ENCODE data around the gene PDE8A. TPM values are rescaled to one million over a fixed set of nuclear protein-coding genes. Genes with fewer than 3 reads are reported as not detected.

The PDE8A gene
- total RNA-seq, 1 donor from 2014 or later = 54.1 TPM

DNA sequence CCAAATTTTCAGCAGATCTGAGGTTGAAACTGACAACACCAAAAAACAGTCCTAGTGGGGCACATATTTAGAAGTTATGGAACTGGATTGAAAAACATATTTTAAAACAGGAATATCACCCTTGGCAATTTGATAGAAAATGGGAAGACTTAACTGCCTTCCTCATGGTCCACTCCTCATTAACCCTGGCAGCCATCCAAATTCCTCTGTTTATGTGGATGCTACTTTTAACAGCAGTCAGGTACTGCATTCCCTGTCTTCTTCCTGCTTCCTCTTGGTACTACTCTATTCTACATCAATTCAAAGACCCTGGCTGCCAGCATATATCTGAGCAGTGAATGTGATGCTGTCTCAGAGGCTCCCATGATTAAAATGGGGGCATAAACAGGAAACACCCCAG is 54.3 kb downstream of the PDE8A start:
- no peak for DNase-seq

DNA sequence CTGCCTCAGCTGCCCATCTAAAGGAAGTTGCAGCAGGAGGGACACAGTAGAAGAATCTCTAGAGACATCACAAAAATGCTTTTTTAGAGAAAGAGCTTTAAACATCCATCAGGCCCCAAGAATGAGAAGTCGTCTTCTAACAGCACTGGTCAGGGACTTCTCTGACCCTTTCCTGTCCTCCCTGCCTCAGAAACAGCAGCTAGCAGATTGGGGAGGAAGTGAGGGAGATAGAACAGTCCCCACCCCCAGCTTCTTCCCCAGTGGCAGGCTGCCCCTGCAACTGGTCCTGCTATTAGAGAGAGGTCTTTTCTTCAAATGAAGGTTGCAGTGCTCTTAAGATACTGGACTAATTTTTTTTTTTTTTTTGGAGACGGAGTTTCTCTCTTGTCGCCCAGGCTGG is 55.1 kb downstream of the PDE8A start:
- DNase-seq = peak; percentile 19

DNA sequence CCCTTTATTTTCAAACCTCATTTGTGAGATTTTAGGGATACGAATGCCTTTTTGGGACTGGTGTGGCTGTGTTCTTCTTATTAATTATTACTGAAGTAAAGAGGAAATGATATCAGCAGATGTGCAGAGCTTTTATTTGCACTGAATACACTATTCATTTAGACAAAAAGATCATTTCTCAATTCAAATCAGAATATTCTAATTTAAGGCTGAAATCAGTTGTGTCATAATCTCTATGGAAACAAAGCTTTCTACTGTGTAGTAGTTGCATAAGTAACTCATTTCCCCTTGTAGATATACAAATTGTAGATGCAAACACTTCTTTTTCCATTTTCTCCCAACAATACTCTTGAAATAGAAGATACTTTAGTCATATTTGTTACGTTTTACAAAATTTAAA is 56.0 kb downstream of the PDE8A start:
- no peak for DNase-seq

DNA sequence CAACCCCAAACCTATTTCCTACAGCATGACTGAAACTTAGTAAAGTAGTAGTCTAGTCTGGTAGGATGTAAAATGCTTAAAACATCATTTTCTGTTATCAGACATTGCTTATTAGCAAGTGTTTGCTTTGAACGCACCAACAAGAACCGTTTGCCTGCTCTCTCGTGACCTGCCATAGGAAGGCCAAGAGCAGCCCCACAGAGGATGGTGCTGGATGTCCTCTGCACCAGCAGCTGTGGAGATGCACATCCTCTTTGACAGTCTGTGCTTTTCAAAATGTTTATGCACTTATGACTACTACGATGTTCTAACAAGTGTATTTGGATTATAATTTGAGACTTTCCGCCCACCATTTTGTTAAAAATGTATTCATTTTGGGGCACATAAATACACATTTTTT is 59.6 kb downstream of the PDE8A start:
- DNase-seq = no peak

DNA sequence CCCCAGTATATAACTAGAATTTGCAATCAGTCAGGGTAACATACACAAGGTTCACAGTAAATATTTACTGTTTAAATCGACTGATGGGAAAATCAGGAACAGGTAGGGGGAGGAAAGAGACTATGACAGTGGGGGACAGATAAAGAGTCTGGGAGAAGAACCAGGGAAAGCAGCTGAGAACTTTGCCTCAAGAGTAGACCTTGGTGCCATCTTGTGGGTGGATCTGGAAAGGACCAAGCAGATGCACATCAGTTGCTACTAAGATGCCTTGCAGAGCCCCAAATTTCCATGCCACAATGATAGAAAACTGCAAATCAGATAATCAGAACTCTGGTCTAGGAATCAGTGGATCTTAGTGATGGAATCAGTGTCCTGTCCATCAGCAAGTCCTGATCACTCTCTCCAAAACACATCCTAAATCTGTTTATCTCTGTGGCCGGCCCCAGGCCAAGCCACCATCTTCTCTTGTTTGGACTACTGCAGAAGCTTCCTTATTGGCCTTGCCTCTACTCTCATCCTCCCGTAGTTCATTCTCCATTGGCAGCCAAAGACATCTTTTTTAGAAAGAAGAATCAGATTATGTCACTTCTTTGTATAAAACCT is 62.7 kb downstream of the PDE8A start:
- peak; percentile 60 for DNase-seq

DNA sequence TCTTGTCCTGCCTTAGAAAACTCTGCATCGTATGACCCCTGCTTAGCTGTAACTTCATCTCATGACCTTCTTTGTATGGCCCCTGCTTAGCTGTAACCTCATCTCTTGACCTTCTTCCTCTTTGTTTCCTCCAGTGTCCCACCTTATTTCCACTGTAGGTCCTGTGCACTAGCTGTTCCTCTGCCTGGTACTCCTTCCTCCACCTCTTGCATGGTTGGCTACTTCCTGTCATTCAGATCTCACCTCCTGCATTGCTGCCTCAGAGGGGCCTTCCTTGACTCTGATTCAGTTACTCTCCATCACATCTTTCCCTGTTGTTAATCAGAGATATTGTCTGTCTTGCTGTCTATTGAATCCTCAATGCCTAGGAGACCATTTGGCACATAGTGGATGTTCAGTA is 63.2 kb downstream of the PDE8A start:
- no peak for DNase-seq

DNA sequence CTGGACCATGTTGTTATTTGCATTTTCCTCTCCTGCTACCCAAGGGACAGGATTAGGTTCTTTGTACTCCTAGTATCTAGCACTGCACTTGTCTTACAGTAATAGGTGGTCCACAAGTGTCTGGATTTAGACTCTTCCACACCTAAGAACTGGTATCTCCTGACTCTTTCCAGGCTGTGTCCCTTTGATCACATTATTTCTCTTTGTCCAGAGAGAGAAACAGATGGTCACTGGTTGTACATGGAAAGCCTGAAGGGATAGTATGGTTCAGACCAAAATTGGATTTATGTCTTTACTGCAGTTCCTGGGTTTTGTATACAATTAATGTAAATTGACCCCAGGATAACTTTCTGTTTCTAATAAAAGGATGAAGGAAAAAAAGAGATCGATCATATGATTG is 64.0 kb downstream of the PDE8A start:
- no peak for DNase-seq

DNA sequence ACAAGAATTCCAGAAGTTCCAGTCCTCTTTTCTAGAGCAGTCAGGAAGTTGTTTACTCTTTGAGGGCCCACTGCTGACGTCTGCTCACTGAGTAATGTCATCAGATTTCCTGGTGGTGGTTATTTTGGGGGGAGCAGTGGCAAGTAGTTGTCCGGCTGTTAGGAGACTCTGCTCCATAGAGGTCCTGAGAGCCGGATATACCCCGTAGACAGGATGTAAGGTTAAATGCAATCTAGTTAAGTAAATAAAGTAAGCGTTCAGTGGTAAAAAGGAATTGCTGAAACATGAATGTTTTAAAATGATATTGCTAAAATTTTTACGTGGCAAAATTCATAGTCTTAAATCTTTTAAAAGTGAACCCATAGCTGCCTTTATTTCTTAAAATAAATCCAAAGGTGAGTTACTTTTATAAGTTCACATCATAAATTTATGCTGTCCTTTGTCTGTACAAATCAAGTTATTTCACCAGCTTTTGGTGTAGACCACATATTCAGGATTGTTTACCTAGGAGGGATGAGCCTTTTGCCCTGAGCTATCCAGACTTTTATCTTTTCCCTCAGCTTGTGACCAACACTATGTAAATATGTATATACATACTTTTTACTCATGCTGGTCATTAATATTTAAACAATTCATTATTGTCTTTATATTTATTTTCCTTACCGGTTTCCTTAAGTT is 65.8 kb downstream of the PDE8A start:
- DNase-seq = peak; percentile 61

DNA sequence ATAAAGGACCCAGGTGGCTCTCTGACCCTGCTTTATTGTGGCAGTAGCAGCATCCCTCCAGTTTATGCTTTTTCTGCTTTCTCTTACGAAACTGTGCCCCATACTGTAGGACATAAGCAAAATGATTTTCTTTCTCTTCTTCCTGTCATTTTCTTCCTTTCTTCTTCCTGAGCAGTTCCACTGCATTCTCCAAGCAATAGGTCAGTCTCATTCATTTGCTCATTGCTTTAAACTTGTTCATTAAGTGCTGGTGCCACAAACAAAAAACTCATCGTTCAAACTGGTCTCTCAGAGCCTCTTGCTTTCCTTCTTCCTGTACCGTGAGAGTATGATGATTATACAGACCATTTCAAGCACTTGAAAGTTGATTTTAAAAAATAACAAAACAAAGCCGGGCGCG is 66.8 kb downstream of the PDE8A start:
- DNase-seq = no peak

DNA sequence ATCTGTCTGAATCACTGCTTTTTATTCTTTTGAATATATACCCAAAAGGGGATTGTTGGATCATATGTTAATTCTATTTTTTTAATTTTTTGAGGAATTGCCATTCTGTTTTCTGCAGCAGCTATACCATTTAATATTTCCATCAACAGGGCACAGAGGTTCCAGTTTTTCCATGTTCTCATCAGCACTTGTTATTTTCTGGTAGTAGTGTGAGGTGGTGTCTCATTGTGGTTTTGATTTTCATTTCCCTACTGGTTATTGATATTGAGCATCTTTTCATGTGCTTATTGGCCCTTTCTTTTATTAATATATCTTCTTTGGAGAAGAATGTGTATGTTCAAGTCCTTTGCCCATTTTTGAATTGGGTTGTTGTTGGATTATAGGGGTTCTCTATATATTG is 68.1 kb downstream of the PDE8A start:
- DNase-seq = no peak

DNA sequence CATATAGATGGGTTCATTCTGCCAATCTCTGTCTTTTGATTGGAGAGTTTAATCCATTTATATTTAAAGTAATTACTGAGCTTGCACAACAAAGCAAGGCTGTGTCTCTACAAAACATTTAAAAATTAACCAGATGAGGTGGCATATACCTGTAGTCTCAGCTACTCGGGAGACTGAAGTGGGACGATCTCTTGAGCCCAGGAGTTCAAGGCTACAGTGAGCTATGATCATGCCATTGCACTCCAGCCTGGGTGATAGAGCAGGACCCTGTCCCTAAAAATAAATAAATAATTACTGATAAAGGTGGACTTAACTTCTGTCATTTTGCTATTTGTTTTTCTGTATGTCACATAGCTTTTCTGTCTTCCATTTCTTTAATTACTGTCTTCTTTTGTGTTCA is 78.1 kb downstream of the PDE8A start:
- DNase-seq = no peak

DNA sequence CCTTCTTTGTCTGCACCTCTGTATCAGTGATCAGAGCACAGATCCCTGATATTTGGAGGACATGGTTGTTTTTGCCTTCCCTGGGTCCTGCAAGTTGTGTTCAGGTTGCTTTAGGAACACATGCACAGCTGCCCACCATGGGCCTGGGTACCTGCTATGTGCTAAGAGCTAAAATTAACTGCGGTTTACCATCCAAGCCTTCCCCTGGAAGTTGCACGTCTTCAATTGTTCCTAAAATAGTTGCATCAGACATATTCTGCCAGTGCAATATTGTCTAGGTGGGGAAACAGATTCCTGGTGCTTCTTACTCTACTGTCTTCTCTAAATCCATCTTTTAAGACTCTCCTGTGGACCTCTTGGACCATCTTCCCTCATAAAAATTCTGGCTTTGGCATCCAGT is 80.9 kb downstream of the PDE8A start:
- DNase-seq = no peak

DNA sequence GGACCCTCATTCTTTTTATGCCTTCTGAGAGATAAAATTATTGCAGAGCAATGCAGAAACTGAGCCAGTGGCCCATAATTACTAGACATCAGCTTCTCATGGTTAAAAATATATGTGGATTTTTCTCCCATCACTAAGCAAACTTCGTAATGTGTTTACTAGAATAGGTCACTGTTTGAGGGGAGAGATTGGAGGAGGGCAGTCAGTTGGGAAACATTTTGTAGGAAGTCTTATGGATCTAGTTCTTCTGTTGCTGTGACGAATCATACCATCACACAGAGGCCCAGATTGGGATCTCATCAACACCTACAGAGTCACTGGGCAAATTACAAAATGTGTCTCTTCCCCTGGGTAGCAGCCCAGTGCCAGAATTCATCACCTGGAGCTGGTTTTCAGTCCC is 81.4 kb downstream of the PDE8A start:
- no peak for DNase-seq

DNA sequence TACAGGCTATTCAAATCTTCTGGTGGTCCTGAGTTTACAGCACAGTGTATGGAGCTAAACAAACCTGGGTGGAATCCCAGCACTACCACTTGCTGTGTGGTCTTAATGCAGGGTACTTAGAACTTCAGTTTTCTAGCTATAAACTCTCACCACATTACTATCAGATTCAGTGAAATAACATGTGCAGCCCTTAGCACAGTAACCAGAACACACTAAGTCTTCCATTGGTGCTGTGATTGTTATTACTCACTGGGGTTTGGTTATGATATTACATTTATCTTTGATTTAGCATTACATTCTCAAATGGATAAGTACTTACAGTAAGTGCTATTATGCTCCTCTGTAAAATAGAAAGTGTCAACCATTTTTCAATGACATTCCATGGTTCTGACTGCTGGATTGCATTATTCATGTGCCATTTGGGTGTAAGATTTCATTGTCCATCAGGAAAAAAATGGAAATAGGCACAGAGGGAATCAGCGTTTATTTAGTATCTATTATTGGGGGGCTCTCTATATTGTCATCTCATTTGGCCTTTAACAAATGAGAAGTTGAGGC is 81.9 kb downstream of the PDE8A start:
- no peak for DNase-seq

DNA sequence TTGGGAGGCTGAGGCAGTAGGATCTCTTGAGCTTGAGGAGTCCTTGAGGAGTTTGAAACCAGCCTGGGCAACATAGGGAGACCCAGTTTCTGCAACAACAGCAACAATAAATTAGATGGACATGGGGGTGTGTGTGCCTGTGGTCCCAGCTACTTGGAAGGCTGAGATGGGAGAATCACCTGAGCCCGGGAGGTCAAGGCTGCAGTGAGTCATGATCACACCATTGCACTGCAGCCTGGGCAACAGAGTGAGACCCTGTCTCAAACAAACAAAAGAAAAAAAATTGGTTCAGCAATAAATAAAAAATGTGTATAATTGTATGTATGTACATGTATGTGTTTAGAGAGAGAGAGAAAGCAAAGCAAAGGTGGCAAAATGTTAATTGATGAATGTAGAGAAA is 83.1 kb downstream of the PDE8A start:
- DNase-seq = no peak

DNA sequence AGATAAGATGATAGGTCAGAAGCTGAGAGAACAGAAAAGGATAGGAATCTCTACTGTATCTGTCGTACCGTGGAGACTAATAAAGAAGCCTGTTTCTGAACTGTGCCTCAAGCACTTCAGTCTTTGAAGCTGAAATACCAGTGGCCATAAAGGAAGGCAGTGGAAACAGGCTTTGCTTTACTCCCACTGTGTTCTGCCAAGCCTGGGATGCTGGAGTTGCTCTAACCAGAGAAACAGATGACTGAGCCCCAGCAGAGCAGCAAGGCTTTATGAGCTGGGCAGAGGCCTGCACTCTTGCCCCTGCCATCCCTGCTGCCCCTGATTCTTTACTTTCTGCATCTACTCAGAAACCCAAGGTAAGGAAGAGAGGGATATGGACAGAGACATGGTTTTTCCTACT is 89.4 kb downstream of the PDE8A start:
- DNase-seq = no peak

DNA sequence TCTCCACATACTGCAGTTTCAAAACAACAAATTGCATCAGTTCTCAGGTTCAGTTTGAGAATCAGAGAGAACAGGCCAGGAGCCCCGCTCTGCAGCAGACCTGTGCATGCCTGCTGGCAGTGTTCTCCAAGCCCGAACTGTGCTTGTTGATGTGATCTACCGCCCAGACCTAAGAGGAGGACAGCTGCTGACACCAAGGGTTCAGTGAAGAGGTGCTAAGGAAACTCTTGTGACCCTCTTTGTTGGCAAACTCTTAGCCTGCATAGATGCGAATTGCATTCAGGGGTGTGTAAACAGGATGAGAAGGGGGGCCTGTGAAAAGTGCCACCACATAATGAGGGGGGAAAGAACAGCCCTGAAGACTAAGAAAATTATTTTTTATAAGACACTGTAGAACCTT is 89.8 kb downstream of the PDE8A start:
- DNase-seq = no peak

DNA sequence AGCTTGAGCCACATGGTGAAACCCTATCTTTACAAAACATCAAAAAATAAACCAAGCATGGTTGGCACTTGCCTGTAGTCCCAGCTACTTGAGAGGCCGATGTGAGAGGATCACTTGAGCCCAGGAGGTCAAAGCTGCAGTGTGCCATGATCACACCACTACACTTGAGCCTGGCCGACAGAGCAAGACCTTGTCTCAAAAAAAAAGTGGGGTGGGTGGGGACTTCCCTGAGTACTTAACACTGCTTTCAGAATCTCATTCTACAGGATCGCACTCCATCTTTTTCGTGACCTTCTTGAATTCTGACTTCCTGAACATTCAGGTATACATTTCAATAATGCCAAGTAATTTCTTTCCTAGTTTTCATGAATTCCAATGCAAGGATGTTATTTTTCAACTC is 91.3 kb downstream of the PDE8A start:
- DNase-seq = no peak

DNA sequence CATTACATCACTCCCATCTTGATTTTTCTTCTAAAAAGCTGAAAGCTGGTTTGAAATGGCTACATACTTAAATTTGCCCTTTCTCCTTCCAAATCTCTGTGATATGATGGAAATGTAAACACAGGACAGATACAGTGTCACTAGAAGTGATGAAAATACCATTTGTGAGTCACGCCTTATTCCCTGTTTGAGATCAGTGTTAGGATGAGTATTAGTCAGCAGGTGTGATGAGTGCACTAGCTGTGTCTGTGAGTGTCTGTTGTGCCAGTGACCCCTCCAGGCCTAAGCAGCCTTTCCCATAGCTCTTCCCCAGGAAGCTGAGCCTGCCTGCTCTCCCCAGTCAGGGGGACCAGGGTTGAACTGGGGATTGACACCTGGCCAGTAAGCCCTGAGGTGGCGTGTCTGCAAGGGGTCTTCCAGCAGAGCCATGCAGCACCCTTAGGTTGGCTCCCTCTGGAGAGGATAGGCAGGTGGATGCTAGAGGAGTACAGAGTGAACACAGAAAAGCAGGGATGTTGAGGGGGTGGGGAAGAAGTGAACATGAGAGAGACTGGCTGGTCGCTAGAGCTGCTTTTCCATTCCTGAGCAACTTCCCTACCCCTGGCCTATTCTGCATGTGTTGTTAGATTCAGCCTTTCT is 92.0 kb downstream of the PDE8A start:
- no peak for DNase-seq

DNA sequence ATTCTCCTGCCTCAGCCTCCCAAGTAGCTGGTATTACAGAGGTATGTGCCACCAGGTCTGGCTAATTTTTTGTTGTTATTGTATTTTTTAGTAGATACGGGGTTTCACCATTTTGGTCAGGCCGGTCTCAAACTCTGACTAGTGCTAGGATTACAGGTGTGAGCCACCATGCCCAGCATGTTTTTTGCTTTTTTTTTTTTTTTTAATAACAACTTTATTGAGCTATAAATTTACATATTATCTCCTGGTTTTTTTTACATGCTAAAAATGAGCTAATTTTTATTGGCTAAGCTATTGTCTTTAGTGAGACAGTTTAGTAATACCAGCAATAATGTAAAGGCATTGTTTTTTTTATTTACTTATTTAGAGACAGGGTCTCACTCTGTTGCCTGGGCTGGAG is 105.2 kb downstream of the PDE8A start:
- DNase-seq = no peak

DNA sequence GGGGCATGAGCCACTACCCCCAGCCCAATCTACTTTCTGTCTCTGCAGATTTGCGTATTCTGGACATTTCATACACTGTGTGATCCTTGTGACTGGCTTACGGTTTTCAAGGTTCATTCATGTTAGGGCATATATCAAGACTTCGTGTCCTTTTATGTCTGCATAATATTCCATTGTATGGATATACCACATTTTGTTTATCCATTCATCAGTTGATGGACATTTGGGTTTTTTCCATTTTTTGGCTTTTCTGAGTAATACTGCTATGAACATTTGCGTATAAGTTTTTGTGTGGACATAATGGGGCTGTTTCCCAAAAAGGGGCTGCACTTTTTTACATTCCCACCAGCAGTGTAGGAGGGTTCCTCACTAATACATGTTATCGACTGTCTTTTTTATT is 106.6 kb downstream of the PDE8A start:
- DNase-seq = no peak

DNA sequence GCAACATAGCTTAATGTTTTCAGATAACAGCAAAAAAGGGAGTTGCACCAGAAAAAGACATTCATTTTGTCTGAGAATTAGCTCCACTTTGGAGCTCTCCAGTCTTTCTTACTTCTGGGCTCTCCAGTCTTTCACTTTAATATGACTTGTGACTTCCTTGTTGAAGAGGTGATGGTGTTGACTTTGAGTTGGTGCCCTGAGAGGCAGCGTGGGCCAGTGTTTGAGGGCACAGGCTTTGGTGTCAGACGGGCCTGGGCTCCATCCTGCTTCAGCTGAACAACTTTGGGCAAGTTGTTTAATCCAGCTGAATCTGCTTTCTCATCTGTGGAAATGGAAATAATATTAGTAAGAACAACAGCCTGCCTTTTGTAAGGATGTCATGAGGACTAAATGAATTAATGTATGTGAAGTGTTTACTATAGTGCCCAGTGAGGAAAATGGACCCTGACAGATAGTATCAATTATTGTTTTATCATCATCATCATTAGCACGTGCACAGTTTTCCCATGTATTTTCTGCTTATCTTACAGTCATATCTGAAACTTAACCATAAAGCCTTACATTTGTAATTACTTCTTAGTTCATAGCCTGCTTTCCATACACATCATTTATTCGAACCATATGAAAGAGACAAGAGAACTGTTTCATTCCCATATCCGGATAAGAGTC is 108.4 kb downstream of the PDE8A start:
- DNase-seq = no peak

DNA sequence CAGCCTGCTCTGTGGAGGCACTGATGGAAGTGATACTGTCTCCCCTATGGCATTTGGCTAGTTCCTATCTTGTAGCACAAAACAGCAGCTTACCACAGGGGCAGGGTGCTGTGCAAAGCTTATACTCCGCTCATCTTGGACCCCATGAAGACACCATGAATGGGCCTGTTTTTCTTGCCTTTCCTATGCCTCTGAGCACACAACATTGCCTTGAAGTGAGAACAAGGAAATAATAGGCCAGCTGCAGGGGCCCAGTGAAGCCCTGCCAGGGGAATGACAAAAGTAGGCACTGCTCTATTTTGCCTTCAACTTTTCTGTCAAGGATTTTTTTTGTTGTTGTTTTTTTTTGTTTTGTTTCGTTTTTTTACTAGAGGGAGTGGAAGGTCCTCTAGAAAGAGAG is 110.3 kb downstream of the PDE8A start:
- DNase-seq = no peak
